GM19395 (cell line): ENCODE measurements around the gene CSK.

ENCODE experiments used
- ATAC-seq: cut with Tn5 transposase; IDR thresholded peaks from one replicate; pipeline ENCODE4 v1.9.1; 2021; ENCODE audit warnings: mild to moderate bottlenecking, moderate library complexity; ENCODE audit not compliant: unreplicated experiment

The CSK gene

DNA sequence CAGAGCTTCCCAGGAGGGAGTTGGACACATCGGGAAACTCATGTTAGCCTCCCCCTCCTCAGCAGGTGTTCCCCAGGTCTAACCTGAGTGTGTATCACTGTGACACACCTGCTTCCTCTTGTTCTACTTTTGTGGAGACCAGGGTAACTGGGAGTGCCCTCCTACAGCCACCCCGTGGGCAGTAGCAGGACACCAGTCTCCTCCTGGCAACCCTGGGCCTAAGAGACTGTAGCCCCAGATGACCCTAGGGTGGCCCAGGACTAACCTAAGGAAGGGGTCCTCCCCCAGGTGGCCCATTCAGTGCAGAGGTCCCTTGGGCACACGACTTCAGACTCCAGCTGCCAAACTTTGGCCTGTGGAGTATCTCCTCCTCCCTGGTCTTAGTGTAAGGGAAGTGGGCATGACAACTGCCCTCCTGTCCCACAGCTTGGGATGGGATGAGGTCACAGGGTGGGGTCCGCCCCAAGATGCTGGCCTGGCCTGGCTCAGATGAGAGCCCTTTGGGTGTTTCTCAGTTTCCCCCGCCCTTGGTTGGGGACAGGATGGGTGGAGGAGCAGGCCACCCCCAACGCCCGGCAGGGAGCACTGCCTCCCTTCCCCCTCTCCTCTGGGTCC lies 4.8 kb downstream of the CSK start:
- ATAC-seq = no peak

DNA sequence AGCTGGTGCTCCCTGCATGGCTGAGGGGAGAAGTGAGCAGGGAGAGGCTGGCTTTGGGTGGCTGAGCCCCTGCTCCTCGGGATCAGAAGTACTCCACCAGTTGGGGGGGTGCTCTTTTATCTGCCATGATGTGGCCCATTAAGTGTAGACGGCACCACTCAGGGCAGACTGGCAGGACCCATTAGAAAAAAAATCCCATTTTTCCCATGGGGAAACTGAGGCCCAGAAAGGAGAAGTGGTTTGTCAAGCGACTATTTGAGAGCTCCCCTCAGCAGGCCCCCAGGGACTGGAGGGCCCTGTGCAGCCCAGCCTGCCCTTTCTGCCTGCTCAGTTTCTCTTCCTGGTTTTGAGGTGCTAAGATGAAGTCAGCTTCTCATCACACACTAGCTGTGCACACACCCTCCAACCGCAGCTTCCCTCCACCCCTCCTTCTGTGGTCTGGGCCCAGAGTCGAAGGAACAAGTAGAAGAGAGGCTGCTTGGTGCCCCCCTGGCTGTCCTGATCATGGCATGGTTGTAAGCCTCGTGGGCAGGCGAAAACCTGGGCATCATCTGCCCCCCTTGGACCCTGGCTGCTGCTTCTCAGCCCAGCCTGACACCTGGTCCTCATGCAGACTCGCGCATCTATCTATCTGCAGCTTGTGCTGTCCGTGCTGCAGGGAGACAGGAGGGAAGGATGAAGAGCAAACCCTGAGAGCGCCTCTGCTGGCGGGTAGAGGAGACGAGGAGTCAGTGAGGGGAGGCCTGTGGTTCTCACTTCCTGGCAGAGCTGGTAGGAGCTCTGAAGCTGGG lies 5.6 kb downstream of the CSK start:
- ATAC-seq = peak; percentile 50

DNA sequence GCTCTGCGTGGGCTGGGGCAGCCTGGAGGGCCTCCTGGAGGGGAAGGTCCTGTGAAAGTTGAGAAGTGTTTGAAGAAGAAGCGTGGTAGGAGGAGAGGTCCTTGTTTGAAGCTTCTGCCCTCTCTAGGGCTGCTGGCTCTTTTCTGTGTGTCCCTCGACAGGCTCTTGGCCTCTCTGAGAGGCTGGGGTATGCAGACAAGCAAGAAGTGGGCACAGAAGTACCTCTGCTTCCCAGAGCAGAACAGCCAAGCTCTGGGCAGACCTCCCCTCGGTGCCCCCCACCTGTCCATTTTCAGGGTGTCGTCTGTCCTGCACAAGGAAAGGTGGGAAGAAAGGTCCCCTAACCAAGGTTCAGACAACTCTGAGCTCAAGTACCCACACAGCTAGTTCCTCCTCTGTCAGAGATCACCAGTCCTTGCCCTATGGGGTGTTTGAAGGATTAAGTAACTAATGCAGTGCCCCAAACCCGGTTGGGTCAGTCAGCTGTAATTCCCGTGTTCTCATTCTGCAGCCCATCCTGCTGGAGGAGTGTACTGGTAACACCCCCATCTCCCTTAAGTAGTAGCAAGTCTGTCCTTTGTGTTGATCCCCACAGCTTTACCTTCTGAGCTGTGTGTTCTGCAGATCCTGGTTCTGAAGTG lies 6.3 kb downstream of the CSK start:
- no peak for ATAC-seq

DNA sequence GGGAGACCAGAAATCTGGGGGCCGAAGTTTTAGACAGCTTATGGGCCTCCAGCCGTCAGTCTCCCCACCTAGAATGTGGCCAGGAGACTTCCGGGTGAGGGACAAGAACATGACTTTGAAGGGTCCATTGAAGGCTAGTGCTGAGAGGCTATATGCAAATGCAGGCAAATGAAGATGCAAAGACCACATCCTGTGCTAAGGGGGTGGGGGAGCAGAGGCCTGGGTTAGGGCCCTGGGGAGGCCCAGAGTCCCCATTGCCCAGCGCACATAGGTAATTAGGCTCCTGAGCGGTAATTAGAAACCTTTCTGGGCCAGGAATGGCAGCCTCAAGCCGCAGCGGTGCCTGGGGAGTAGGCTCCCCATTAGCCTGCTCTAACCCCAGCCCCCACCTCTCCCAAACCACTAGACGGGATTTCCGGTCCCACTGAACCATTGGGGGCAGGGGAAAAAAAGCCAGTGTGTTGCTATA lies 6.8 kb downstream of the CSK start:
- ATAC-seq = no peak

DNA sequence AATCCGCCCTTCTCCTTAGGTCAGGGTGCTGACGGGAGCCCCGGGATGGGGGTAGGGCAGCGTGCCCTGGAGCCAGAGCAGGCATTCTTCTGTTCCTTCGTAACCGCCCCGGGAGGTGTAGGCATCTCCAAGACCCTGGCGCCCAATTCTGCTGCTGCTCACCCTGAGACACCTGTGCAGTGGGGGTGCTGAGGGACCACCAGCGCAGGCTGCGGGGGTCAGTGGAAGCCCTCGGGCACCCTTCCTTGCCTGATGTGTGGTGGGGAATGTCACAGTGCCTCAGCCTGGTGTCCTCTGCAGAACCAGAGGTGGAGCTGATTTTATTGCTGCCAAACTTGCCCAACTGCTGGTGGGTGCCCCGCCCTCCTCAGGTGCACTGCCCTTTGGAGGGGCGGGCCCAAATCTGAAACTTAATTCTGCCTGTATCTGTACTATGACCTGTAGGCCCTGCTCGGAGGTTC lies 7.3 kb downstream of the CSK start:
- no peak for ATAC-seq

DNA sequence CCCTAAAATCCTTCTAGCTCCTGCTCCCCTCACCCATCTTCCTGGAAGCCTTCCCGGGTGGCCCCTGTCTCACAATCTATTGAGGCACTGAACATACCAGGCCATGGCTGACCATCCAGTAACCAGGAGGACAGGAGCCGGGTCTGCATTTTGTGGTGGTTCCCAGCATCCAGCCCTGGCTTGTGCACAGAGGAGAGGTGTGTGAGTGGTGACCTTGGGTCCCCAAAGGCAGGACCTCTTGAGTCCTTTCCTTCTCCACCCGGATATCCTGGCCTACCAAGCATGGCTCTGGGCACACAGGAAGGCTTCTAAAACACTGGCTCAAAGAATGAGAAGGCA lies 7.8 kb downstream of the CSK start:
- ATAC-seq = no peak

DNA sequence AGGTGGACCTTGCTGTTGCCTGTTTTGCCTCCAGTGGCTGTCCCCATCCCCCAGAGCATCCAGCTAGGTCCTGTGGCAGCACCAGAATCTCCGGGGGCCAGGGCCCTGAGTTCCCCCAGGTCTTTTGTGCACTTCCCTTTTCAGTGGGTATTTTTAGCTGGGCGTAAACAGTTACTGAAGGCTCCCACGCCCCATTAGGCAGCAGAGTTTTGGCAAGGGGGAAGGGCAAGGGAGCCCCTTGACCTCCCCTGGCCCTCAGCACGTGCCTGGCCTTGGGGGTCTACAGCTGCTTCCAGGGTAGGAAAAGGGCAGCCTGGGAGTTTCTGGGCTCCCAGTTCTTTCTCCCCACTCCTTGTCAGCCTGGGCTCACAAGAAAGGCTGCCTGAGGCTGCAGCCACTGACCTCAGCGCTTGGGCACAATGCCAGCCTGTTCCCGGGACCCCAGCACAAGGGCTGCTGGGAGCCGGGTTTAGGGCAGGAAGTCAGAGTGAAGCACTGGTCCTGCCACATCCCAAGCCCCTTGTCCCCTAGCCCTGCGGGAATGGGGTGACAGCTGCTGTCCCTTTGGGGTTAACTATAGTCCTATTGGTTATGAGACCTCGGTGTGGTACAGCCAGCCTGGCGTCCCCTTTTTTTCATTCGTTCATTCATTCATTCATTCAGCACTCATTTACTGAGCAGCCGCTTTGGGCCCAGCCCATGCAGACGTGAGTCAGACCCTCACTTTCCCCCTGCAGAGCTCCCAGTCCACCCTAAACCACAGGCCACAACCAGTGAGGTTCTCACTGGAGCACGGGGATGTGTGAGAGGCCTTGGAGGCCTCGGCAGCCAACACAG lies 8.4 kb downstream of the CSK start:
- peak; percentile 19 for ATAC-seq

DNA sequence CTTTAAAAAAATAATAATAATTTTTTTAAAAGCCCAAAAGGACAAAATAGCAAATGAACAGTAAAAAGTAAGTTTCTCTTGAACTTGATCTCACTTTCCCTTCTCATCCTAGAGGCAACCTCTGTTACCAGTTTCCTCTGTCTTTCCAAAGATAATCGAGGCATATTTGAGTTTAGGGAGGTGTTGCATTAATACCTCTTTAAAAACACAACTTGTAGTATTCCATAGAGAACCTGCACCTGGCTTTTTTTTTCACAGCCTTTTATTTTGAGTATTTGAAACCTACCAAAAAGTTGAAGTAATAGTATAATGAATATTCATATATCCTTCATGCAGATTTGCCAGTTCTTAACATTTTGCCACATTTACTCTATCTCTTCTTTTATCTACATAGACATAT lies 9.1 kb downstream of the CSK start:
- ATAC-seq = no peak

DNA sequence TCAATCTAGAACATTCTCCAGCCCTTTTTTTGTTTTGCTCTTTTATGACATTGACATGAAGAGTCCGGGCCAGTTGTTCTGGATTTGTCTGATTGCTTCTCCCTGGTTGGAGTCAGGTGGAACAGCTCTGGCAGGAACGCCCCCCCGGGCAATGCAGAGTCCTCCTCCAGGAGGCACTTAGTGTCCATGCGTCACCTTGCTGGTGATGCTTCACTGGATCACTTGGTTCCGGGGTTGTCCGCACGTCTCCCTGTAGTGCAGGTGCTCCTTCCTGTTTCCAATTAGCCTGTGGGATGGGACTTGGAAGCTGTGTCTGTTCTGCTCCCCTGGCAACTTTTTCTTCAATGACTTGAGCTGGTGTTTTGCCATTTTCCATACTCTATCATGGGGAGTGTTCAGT lies 9.8 kb downstream of the CSK start:
- ATAC-seq = no peak

DNA sequence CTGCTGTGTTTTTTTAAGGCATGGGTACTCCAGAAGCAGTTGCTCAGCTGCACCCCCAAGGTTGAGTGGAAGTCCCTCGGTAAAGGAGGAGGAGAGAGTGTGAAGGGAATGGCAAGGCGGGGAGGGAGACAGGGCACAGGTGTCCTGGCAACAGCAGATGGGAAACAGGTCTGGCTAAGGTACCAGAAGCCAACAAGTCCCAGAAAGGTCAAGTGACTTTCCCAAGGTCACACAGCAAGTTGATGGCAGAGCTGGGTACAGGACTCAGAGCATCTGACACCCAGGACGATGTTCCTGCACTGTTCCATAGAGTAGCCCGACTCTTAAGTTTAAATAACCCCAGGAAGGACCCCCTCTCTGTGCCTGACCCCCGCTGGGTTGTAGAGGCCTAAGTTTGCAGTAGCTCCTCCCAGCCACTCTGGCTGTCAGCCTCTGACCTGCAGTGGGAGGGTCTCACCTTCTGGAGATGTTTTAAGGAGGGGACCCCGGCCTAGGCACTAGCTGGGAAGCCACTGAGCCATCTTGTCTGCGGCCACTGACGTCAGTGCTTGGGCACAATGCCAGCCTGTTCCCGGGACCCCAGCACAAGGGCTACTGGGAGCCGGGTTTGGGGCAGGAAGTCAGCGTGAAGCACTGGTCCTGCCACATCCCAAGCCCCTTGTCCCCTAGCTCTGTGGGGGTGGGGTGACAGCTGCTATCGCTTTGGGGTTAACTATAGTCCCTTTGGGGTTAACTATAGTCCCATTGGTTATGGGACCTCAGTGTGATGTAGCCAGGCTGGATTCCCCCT lies 10.5 kb downstream of the CSK start:
- ATAC-seq = no peak

DNA sequence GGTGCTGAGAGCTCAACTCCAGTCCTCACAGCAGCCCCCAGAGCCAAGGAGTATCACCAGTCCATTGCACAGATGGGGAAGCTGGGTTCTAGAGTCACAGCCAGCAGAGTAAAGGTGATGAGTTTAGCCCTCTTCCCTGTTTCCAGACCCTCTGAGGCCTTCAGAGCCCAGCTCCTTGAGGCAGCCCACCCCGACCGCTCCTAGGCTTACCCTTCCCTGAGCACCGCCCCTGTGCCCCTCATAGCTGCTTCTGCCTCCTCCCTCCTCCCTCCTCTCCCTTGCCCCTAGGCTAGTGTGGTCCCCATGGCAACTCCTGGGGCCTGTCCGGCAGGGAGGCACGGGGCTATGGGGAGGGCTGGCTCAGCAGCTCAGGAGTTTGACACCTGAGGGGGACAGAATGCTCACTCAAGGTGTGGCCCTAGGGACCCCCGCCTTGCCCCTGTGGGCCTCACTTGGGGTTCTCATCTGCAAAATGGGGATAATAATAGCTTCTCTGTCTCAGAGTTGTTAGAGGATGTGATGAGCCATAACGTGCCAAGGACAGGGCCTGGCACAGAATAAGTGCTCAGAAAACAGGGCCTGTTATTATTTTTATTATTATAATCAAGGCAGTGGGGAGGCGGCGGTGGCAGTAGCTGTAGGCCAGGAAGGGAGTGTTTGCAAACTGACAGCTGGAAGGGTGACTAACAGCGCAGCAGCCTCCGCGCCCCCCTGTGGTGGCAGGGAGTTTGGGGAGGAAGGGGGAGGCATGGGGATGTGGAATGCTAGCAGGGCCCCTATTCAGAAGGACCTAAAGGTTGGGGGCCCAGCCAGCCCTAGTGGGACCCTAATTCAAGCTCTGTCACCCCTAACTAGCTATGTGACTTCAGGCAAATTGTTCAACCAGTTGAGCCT lies 11.5 kb downstream of the CSK start:
- ATAC-seq = no peak

DNA sequence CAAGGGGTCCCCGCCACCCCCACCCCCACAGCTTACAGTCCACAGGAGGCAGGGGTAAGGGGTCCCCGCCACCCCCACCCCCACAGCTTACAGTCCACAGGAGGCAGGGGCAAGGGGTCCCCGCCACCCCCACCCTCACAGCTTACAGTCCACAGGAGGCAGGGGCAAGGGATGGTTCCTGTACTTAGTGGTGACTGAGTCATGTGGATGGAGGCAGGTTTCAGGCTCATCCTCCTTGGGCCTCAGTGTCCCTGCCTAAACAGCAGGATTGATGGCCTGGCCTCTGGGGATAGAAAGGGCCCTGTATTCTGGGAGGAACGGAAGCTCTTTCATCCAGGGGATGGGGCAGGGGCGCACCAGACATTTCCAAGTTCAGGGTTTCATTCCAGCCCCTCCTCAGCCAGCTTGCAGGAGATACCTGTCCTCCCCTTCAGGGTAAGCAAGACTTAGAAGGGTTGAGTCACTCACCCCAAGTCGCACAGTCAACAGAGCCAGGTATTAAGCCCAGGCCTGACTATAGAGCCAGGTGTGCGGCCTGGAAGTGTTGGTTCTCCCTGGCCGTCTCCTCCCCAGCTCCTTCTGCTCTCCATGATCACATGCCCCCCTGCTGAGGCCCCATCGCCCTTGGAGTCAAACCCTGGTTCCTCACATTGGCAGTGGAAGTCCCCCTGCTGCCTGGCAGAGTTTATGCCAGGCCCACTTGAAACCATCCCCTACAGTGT lies 12.5 kb downstream of the CSK start:
- ATAC-seq = no peak

DNA sequence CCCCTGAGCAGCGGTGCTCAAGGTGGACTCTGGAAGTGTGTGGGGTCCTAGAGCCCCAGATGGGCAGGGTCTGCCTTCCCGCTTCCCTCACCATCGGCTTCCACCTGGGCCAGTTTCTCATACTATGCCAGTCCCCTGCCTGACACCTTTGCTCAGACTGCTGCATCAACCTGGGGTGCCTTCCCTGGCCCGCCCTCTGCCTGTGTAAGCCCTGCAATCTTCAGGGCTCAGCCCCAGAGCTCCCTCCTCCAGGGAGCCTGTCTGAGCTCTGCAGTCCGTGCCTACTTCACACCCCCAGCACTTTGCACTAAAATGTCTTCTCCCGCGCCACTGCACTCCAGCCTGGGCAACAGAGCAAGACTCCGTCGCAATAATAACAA lies 13.1 kb downstream of the CSK start:
- ATAC-seq = no peak

DNA sequence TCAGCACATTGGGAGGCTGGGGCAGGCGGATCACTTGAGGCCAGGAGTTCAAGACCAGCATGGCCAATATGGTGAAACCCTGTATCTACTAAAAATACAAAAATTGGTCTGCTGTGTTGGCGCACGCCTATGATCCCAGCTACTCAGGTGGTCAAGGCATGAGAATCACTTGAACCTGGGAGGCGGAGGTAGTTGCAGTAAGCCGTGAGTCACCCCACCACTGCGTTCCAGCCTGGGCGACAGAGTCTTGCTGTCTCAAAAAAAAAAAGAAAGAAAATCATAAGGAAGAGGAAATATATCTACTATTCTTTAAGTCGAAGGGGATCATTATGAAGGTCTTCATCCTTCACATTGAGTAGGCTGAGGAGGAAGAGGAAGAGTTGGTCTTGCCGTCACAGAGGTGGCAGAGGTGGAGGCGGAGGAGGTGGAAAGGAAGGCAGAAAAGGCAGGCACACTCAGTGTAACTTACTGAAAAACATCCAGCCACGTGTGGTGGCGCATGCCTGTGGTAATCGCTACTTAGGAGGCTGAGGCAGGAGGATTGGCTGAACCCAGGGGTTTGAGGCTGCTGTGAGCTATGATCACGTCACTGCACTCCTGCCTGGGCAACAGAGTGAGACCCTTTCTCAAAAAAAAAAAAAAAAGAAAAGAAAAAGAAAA lies 14.2 kb downstream of the CSK start:
- no peak for ATAC-seq

DNA sequence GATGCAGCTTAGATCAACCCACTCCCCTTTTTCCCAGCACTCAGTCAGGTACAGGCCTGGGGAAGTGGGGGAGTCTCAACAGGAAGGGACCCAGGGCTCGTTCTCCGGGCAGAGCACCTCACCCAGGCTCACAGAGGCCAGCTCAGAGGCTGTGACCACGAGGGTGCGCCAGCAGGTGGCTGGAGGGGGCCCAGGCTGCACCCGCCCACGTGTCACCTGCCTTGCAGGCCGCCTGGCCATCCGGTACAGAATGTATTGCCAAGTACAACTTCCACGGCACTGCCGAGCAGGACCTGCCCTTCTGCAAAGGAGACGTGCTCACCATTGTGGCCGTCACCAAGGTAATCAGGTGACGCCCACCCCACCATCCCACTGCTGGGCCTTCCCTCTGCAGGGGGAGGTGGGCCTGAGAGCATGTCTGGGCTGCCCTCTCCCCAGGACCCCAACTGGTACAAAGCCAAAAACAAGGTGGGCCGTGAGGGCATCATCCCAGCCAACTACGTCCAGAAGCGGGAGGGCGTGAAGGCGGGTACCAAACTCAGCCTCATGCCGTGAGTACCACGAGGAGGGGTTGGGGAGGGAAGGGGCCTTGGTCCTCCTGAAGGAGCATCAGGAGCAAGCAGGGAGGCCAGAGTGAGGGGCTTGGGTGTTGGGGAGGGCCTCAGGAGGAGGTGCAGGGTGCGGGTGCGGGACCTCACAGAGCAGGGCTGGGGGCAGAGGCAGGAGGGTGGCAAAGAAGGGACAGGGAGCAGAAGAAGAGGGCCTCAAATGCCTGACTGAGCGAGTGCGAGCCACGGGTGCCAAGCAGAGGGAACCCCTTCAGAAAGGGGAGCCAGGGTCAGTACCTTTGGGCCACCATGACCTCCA lies 16.7 kb downstream of the CSK start:
- ATAC-seq = no peak

DNA sequence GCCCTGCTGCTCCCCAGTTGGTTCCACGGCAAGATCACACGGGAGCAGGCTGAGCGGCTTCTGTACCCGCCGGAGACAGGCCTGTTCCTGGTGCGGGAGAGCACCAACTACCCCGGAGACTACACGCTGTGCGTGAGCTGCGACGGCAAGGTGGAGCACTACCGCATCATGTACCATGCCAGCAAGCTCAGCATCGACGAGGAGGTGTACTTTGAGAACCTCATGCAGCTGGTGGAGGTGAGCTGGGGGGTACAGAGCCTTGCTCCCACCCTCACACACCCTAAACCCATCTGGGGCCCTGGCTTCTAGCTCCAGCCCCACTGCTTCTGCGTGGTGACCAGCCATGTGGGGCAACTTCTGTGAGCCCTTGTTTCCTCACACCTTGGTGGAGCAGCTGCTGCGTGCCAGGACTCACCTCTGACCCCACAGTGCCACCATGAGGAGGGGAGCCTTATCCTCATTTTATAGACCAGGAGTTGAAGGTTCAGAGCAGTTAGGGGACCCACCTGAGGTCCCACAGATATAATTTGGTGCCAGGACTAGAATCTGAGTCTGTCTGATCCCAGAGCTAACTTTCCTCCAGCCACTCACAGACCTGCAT lies 17.5 kb downstream of the CSK start:
- ATAC-seq = no peak
